NCI-H774 (cell line): Measurements from ENCODE around the gene PIAS3.

Experiments
- DNase-seq: peaks from one replicate; lab custom pipeline; 2025; lab: John Stamatoyannopoulos, UW

PIAS3 gene

DNA sequence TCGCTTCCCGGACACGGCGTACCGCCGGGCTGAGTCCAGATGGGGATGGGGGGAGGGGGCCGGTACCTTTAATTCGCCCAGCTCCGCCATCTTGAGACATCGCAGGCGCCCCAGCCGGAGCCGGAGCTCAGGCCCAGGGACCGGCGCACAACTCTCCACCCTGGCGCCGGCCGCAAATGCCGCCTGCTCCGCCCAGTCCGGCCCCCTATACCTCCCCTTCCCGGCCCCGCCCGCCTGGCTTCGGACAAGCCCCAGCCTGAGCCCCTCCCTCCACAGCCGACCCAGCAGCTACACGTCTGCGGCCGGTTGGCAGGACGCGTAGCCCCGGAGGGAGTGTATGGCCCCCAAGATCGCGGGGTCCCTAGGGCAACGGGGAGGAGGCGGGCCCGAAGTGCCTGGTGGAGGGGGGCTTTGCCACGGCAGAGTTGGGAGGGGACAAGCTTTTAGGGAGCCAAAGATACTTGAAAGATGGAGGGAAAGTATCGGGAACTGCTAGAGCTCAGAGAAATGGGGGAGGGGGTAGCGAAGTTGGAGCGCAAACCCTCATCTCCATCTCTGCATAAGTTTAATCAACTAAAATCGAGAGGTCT, at the start of gene PIAS3:
Gene PIAS3, minus strand, starts transcription at position 181 of the 590 bp plus-strand sequence. Its CDS starts 91 bp downstream, at position 90.
- DNase-seq = peak; percentile 91

- DNase-seq = no peak
Measured at GRCh38 chr1:145908653-145909052, 49.8 kb upstream of the PIAS3 start.

DNA sequence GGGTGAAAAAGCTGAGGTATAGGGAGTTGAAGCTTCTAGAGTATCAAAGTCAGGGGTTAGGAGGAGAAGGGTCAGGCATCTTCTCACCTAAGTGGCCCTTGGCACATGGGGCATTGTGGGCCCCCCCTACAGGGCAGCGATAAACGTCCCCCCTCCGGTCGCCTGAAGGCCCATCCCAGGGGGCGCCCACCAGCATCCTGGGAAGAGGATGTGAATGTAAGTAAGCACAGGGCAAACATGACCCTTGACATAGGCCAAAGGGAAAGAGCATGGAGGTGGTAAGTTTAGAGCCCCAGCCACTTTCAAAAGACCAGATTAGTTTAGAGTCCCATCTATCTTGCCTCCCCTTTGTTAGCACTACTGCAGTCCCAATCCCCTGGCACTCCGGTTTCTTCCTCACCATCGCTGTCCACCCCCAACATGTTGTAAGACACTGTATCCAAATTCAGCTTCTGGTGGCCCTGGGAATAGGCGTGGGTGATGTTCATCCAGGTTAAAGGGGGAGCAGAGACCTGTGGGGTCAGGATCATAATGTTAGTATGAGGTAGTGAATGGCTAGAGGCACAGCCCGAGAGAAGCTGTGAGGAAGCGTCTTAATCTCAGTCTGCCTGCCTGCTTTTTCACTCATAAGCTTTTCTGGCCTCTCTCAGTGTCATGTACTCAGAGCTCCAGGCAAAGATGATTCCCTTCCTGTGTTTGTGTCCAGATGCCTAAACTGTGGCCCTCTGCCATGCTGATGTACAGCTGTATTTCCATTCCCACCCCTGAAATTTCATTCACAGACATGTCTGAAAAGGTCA, 48.3 kb upstream of the PIAS3 start:
- no peak for DNase-seq

- no peak for DNase-seq
Measured at GRCh38 chr1:145901312-145902021, 42.6 kb upstream of the PIAS3 start.

- DNase-seq = no peak
Measured at GRCh38 chr1:145898756-145899155, 39.9 kb upstream of the PIAS3 start.

- no peak for DNase-seq
Measured at GRCh38 chr1:145897969-145898368, 39.1 kb upstream of the PIAS3 start.

GRCh38 chr1:145895471-145895870, 36.6 kb upstream of the PIAS3 start:
- no peak for DNase-seq

GRCh38 chr1:145893306-145894055, 34.6 kb upstream of the PIAS3 start:
- no peak for DNase-seq

DNA sequence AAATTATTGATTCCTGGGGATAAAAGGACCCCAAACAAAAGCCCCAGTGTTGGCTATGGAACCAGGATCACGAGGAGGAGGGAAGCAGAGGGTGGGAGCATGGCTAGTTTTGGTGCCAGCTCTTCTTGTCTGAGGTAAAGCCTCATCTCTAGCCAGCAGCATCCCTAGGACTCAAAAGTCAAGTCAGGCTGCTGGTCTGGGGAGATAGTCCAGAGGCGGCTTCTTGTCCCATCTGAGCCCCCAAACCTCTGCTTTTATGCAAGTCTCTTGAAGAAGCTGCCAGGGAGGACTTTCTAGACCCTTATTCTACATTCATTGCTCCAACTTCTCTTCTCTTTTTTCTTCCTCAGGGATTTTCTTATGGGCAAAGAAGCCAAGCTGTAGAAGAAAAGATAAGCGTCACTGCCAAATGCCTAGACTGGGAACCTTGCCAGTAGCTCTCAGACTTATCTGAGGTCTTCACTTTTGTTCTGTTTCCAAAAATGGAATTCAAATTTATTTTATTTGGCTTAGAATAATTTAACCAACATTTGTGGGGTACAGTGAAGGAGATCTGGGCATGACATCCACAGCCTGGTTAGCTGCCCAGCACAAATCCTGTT, 33.7 kb upstream of the PIAS3 start:
- DNase-seq = no peak

DNA sequence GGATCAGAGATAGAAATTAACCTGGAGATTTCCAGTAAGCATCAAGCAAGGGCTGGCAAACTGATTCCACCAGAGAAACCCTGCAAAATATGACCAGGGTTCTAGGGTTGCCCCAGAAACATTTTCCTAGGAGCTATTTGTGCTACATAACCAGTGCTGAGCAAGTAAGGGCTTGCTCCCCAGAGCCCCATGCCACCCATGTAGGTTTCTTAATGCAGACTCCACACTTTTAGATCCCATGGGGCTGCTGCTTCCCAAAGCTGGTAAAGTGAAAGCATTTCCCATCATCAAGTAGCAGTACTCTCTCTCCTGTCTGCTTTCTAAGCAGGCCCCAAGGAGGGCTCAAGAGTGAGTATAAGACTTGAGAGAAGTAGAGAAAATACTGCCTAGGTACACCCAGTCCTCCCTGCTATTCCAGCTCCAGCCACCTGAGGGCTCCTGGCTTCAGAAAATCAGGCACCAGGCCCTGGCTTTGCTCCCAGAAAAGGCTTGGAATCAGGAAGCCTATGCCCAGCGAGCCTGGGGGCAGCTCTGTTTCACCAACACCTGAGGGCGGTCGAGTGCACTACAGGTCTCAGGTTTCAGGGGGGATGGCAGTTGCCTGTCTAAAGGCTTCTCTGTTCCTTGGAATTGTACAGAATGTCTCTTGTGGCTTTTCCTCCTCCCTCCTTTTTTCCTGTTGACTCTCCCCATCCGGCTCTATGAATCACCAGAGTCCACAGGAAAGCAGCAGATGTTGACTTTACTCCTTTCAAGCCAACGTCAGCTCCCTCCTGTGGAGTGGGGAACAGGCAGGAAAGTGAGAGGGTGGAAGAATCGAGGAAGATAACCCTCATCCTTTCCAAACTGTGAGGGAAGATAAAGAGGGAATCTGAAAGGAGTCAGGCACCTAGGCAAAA, 33.0 kb upstream of the PIAS3 start:
- DNase-seq = peak; percentile 91

- DNase-seq = no peak
Measured at GRCh38 chr1:145891143-145891542, 32.3 kb upstream of the PIAS3 start.

DNA sequence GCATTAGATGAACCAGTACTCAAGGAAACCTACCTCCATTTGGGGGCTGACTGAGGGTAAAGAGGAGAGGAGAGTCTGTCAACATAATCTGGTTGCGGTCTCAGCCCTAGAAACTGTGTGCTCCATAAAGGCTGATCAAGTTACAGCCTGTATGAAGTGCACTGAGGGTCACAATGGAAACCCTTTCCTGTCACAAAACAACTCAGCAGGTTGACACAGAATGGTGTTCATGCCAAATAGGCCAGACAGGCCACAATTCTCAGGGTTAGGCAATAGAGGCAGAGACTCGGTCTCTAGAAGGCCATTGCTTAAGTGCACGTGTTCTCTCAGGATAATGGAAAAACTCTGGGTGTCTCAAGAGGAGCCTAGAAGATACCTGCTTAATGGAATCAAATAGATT, 30.8 kb upstream of the PIAS3 start:
- DNase-seq = no peak

DNA sequence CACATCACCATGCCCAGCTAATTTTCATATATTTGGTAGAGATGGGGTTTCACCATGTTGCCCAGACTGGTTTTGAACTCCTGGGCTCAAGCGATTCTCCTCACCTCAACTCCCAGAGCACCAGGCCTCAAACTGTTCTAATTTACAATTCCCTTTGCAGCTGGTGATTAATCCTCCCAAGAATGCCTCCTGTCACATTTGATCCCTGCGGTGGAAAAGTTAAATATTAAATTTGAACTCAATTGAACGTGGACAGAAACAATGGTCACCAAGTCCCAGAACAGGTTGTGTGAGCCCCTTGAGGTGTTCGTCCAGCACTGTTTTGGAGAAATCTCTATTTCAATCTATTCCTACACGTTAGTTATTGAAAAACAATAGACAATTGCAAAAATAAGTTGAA, 28.8 kb upstream of the PIAS3 start:
- no peak for DNase-seq

- DNase-seq = no peak
Measured at GRCh38 chr1:145886816-145887215, 27.9 kb upstream of the PIAS3 start.

GRCh38 chr1:145886390-145886789, 27.5 kb upstream of the PIAS3 start:
- no peak for DNase-seq

DNA sequence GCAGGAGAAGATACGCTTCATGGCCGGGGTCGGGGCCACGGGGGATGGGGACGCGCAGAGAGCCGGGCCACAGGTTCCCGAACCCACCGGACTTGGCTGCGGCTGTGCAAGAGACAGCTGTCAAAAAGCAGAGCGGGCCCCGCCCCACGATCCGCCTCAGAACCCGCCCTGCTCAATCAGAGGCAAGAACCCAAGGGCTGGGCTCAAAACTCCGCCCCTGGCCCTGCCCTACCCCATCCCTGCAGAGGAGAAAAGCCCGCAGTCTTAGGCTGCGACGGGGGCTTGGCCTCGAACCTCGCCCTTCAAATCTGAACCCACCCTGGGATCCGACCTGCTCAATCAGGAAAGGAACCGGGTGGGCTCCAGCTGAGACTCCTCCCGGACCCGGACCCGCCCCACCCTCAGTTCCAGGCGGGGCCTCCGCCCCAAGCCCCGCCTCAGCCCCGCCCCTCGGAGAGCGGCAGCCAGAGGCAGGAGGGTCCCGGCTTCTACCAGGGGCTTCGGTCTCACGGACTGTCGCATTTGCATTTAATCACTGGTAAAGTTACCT, 26.9 kb upstream of the PIAS3 start, which contains the start of gene ANKRD35:
Gene ANKRD35, minus strand, starts transcription at position 129 of the 550 bp plus-strand sequence. Its CDS starts 108 bp downstream, at position 21.
- DNase-seq = peak; percentile 78

- no peak for DNase-seq
Measured at GRCh38 chr1:145884675-145885074, 25.8 kb upstream of the PIAS3 start.

GRCh38 chr1:145879775-145880174, 20.9 kb upstream of the PIAS3 start:
- peak; percentile 84 for DNase-seq

- no peak for DNase-seq
Measured at GRCh38 chr1:145878724-145879123, 19.8 kb upstream of the PIAS3 start.

- no peak for DNase-seq
Measured at GRCh38 chr1:145877923-145878486, 19.1 kb upstream of the PIAS3 start.
